Activated CD4-positive, alpha-beta memory T cell treated with anti-CD3 and anti-CD28 coated beads, Interleukin-2, amount 10 ng/mL, durations not matched to agents 7 days and 5 days (primary cell): ENCODE results near the gene TF. TPM values are rescaled to one million over a fixed set of nuclear protein-coding genes. Genes with fewer than 3 reads are reported as not detected.

ENCODE experiments used
- CTCF ChIA-PET: fragments of 350-600 bp; sonication (Branson Sonifier 250); formaldehyde crosslinking; loops from one replicate; lab custom pipeline; 2021; ENCODE audit warnings: antibody characterized with exemption, inconsistent platforms; lab: Charles Lee
- POLR2A ChIA-PET: fragments of 350-600 bp; sonication (Branson Sonifier 250); formaldehyde crosslinking; loops from one replicate; lab custom pipeline; 2021; ENCODE audit warnings: antibody characterized with exemption; lab: Charles Lee
- DNase-seq: peaks from one replicate; pipeline ENCODE4 v3.0.0-alpha.2; 2020
- H3K27ac Mint-ChIP-seq: one replicate; pipeline ENCODE4 v1.8.0; 2021; ENCODE audit warnings: mild to moderate bottlenecking, mixed read lengths
- H3K27me3 Mint-ChIP-seq: one replicate; pipeline ENCODE4 v1.8.0; 2021; ENCODE audit warnings: mixed read lengths
- H3K36me3 Mint-ChIP-seq: one replicate; pipeline ENCODE4 v1.8.0; 2021; ENCODE audit warnings: low read depth, mixed read lengths
- H3K4me1 Mint-ChIP-seq: one replicate; pipeline ENCODE4 v1.8.0; 2021; ENCODE audit warnings: mixed read lengths
- H3K4me3 Mint-ChIP-seq: one replicate; pipeline ENCODE4 v1.8.0; 2021; ENCODE audit warnings: mild to moderate bottlenecking, mixed read lengths
- H3K9me3 Mint-ChIP-seq: one replicate; pipeline ENCODE4 v1.8.0; 2021; ENCODE audit warnings: mixed read lengths
- total RNA-seq, 2 experiments: library from RNA; stranded (reverse); gene quantifications; one replicate each; pipeline ENCODE4 v1.2.3, GENCODE V29; 2021

TF gene
- total RNA-seq, 2 experiments from 2014 or later = 0.15 to 1.2 TPM

DNA sequence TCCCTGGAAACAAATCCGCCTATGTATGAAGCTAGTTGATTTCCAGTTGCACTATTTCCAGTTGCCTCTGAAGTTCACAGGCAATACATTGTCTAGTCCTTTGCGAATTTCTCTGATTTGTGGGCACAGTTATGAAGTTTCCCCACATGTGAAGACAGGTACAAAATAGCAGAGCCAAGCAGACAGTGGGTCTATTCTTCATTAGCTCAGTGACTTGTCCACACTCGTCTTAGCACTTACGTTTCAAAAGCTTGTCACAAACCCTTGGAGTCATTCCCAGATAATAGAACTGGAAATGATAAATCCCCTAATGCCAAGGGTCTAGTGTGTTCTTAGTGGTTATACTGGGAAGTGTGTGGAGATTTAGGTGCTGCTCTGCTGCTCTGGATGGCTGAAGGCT lies 73.9 kb downstream of the TF start:
- Mint-ChIP-seq H3K4me3 (no peak overlapping the region), H3K36me3 (peaks cover 69% of the 10 kb centered on the region), H3K4me1 (no peaks in the 10 kb centered on the region), H3K27ac (no peak overlapping the region), H3K27me3 (no peaks in the 10 kb centered on the region), H3K9me3 (no peaks in the 10 kb centered on the region)
- no peak for DNase-seq
- POLR2A ChIA-PET = no interaction called here
- CTCF ChIA-PET = interaction anchor here (0.6 to 1.5 kb wide), 3 partner anchors 108 to 1371 kb away, joined by 3 read pairs; no protein-coding TSS in a partner anchor

DNA sequence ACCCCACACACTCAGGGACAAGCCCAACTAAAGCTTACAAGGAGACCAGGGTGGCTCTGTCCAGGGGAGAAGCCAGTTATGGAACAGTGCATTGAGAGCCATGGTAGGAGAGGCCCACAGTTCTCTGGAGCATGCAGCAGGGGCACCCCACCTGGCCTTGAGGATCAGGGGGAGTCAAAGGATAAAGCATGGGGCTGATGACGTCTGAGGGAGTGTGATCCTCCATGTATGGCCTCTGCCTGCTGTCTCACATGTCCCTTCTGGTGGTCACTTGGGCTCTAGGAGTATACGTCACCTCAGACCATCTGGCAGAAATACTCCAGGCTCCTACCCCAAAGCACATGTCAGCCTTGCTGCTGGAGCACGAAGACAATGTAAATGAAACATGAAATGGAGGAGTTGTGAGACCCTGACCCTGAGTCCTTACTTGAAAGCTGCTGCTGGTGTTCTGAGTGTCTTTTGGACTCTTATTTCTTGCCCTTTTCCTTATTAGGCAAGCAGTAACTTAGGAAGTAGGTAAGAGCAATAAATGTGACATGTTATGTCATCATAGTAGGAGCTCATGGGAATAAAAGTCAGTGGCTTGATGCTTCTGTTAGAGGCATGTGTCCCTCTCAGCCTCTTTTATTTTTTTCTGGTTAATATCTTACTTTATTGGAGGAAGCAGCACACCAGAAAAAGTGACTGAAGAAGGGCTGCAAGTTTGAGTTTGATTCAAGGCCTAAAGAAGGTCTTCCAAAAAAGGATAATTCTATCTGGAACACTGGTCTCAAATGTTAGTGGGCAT lies 74.9 kb downstream of the TF start:
- CTCF ChIA-PET = interaction anchor here (1.5 kb wide), 1 partner anchor 108 kb away, joined by 3 read pairs; no protein-coding TSS in a partner anchor
- no peak for DNase-seq
- Mint-ChIP-seq H3K27ac (no peak overlapping the region), H3K36me3 (peaks cover 66% of the 10 kb centered on the region), H3K4me1 (no peaks in the 10 kb centered on the region), H3K4me3 (no peak overlapping the region), H3K27me3 (no peaks in the 10 kb centered on the region), H3K9me3 (no peaks in the 10 kb centered on the region)
- POLR2A ChIA-PET = no interaction called here

DNA sequence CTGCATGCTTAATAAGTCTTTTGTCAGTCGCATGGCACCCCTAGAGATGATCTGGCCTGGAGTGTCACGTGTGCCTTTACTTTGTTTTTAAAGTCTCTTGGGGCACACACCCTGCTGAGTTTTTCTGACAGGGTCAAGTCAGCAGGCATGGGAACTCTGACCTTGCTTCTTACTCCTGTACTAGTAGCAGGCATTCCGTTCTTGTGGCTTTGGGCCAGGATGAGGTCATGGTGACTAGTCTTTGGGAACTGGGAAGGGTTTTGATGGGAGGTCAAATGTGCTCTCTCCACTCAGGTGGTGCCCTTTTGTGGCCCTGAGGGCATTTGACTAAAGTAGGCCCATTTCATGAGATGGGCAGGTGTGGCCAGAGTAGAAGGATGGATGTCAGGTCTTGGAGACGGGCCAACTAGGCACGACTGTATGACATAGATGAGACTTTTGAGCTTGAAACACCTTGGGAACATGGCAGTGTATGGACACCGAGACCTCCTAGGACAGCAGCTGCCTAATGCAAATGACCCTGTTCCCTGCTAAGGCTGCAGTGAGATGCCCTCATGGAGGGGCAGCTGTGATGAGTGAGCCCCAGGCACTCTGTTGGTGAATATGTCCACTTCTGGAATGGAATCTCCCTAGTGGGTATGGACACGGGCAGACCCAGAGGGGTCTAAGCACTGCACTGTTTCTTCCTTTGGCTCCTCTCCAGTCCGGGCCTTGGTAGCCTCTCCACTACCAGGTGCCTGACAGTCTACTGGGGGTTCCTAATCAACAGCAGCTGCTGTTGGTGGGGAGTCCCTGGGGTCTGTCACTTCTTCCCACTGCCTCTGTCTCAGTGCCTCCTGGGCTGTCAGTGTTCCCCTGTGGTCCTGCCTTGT lies 75.8 kb downstream of the TF start:
- ChIA-PET CTCF (no interaction called here), POLR2A (no interaction called here)

DNA sequence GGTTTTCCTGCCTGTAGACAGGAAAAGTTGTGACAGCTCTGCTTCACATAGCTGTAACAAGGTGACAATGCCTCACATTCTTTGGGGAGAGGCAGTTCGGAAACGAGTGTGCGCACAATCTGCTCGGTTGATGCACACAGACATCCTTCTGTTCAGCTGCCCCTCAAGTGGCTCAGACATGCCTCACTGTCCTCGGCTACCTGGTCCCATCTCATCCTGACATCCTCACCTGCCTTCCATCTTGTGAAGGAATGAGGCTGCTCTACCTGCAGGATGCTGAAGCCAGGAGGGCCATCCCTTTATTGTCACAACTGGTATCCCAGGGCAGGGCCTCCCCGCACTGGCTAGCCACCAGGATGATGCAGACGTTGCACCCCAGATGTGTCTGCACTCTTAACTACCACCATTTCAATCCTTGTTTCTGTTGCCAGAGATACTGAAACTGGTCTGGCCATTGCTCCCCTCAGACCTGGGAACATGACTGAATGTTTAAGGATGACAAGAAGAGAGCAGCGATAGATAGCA lies 78.8 kb downstream of the TF start:
- no peaks in the 10 kb centered on the region for H3K9me3 Mint-ChIP-seq

More for the DNA sequence above, 75.8 kb downstream of the TF start:
- Mint-ChIP-seq H3K27me3 (no peaks in the 10 kb centered on the region), H3K4me3 (no peak overlapping the region), H3K4me1 (no peaks in the 10 kb centered on the region), H3K27ac (no peak overlapping the region), H3K36me3 (peaks cover 70% of the 10 kb centered on the region), H3K9me3 (no peaks in the 10 kb centered on the region)
- DNase-seq = no peak

DNA sequence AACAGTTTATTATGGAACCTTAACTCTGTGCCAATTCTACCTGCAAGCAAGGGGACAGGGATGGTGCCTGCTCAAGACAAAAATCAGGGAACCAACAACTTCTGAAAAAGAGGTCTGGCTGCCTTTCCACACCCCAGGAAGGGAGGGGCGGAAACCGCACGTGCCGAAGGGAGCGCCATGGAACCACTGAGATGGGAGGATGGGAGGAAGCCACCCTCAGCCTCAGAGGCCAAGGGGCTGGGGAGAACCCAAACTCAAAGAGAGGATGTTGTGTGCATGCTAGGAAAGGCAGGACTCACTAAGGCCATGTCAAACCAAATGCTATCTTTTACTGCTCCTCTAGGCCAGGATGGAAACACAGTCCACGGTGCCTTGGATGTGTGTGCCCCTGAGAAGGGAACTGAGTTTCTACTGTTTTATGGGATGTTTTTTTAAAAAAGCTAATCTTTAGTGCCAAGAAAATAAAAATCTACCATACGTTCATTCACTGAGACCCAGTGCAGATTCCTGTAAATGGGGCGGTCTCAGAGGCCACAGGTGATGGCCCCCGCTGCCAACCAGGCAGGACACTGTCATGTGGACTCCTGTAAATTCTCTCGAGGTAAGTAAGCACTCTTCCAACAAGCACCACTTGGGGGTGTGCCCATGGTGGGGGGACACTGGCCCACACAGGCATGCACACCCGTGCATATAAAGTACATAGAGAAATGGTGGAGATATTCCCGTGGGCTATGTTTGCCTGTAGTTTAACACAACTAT lies 80.0 kb downstream of the TF start:
- DNase-seq = no peak
- Mint-ChIP-seq H3K4me1 (no peaks in the 10 kb centered on the region), H3K4me3 (no peak overlapping the region), H3K27ac (no peak overlapping the region), H3K9me3 (no peaks in the 10 kb centered on the region), H3K27me3 (no peaks in the 10 kb centered on the region), H3K36me3 (peaks cover 39% of the 10 kb centered on the region)
- ChIA-PET CTCF (no interaction called here), POLR2A (no interaction called here)

More for the DNA sequence above, 78.8 kb downstream of the TF start:
- no peaks in the 10 kb centered on the region for H3K27me3 Mint-ChIP-seq
- POLR2A ChIA-PET = no interaction called here
- no peak overlapping the region for H3K27ac Mint-ChIP-seq
- no peak overlapping the region for H3K4me3 Mint-ChIP-seq
- H3K4me1 Mint-ChIP-seq = no peaks in the 10 kb centered on the region
- no peak for DNase-seq
- H3K36me3 Mint-ChIP-seq = peaks cover 50% of the 10 kb centered on the region
- CTCF ChIA-PET = no interaction called here

DNA sequence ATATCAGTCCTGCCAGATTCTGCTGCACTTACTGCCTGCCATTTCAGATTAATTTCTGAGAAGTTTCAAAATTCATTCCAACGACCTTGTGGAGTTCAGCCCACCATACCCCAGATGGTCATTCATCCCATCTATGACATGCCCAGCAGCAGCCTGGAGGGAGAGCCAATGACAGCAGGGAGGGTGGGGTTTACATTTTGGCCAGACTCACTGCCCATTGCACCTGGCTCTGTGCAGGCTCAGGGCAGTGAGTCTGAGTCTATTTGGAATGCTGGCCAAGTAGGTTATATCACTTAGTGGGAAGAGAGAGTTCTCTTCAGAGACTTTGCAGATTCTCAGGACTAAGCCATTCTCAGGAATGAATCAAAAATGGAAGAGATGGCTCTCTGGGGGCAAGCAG lies 80.9 kb downstream of the TF start:
- DNase-seq = no peak
- Mint-ChIP-seq H3K27ac (no peak overlapping the region), H3K9me3 (no peaks in the 10 kb centered on the region), H3K27me3 (no peaks in the 10 kb centered on the region), H3K4me3 (no peak overlapping the region), H3K4me1 (no peaks in the 10 kb centered on the region), H3K36me3 (peaks cover 33% of the 10 kb centered on the region)
- POLR2A ChIA-PET = no interaction called here
- CTCF ChIA-PET = no interaction called here

DNA sequence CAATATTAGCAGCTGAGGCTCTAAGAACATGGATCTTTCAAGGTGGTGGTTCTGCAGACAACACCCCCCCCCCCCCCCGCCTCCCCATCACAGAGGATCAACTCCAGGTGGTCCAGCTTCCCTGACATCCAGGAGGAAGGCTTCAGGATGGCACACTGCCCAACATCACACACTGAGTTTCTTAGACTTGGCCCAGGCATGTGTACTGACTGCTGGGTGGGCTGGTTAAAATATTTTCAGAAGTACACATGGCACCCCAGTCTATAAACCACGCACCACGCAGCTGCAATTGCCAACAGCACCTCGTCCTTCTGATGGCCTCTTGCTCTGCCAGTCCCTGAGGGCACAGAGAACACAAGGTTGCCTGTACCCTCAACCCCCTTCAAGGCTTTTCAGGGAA lies 81.5 kb downstream of the TF start:
- CTCF ChIA-PET = no interaction called here
- Mint-ChIP-seq H3K9me3 (no peaks in the 10 kb centered on the region), H3K4me3 (no peak overlapping the region), H3K36me3 (peaks cover 29% of the 10 kb centered on the region), H3K27ac (no peak overlapping the region), H3K4me1 (no peaks in the 10 kb centered on the region), H3K27me3 (no peaks in the 10 kb centered on the region)
- POLR2A ChIA-PET = no interaction called here
- DNase-seq = no peak

DNA sequence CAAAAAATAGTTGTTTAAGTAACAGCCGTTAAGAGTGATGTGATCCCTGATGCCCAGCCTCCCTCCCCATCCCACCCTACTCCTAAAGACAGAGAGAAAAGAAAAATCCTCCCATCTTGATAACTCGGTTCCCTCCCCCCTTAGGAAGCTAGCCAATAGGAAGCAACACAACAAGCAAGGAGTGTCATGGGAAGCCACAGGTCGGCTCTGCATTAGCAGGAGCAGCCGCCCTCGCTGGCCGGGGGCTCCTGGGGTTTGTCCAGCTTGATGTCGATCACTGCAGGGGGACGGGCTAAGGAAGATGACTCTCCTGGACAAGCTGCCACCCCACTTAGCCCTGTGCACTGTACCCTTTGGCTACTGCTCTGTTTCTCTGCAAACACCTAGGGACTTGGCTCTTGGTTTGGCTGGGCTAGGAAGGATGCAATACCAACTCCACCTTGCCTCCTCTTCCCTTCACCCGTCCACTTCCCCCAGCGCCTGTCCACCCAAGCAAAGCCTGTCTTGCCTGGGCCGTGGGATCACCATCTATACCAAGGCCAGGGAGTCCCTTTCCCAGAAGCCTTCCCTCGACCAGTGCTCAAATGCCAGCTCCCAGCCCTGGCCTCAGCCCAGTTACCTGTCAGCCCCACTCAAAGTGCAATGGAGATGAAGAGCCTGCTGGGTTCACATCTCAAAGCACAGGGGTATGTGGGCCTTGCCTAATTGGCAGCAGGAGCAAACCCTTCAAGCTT lies 82.5 kb downstream of the TF start:
- Mint-ChIP-seq H3K27me3 (no peaks in the 10 kb centered on the region), H3K9me3 (no peaks in the 10 kb centered on the region), H3K36me3 (peaks cover 19% of the 10 kb centered on the region), H3K27ac (no peak overlapping the region), H3K4me3 (no peak overlapping the region), H3K4me1 (no peaks in the 10 kb centered on the region)
- ChIA-PET POLR2A (no interaction called here), CTCF (no interaction called here)
- no peak for DNase-seq

DNA sequence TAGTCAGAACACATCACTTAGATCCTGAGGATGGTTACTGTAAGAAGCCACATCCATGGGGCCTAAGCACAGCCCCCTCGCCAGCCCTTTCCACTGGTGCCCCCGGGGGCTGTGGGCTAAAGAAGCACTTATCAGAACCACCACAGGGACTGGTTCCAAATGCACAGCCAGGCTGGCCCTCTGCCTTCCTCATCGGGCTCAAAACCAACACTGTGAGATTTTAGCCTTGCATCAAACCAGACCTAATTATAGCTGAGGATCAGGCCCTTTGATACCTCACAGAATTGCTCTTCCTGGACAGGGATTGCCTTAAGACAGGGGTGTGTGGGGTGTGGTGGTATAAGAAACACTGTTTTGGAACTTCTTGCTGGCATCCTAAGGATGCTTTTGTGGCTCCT lies 83.1 kb downstream of the TF start:
- no peak for DNase-seq
- Mint-ChIP-seq H3K27ac (no peak overlapping the region), H3K4me1 (no peaks in the 10 kb centered on the region), H3K4me3 (no peak overlapping the region), H3K27me3 (no peaks in the 10 kb centered on the region), H3K36me3 (peaks cover 14% of the 10 kb centered on the region), H3K9me3 (no peaks in the 10 kb centered on the region)
- ChIA-PET CTCF (no interaction called here), POLR2A (no interaction called here)

DNA sequence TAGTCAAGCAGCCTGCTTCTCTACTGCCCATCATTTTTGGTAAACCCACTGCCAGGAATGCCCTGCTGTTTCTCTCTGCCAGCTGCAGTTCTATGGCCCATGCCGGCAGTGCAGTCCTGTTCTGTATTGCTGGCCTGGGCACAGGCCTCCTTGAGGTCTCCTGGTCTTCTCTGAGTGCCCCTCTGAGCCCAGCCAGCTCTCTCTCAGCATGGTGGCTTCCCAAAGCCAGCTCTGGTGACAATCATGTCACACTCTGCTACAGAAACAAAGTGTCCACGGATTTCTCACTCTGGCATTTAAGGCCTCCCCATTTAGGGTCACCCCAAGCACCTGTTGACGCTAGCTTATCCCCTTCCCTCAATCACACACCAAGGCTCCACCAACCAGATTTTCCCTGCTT lies 83.9 kb downstream of the TF start:
- H3K4me1 Mint-ChIP-seq = no peaks in the 10 kb centered on the region
- no peaks in the 10 kb centered on the region for H3K27me3 Mint-ChIP-seq
- H3K36me3 Mint-ChIP-seq = peaks cover 12% of the 10 kb centered on the region
- POLR2A ChIA-PET = no interaction called here
- no peaks in the 10 kb centered on the region for H3K9me3 Mint-ChIP-seq
- no peak for DNase-seq
- H3K27ac Mint-ChIP-seq = no peak overlapping the region
- no peak overlapping the region for H3K4me3 Mint-ChIP-seq
- CTCF ChIA-PET = no interaction called here

DNA sequence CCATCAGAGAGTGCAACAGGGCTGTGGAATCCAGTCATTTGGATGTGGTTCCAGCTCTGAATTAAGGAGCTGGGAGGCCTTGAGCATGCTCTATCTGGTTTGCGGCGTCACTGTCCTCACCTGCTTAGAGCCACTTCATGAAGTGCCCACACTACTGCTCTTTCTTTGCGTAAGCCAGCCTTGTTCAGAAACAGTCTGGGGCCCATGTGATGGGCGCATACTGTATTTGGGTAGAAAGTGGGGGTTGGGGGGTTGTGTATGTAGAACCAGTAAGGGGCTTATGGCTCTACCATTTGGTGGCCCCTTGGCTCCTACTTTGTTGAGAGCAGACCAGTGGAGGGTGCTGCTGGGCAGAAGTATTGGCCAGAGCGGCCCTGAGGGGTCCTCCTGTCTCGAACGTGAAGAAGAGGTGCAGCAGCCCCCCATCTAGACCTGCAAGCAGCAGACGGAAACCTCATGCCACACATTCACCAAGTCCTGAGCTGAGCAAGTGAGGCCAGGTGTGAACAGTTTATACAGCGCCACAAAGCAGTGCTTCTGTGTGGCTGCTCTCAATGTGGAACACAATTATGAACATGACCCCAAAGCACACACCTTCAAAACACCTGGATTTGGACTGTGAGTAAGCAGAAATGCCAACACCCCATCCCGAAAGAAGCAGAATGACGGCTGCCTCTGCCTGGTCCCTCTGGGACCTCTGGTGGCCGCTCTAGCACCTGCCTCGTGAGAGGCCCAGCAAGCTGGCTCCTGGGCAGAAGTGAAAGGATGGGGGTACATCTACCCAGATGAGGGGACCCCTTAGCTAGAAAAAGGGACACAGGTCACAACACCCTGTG lies 86.0 kb downstream of the TF start:
- H3K4me1 Mint-ChIP-seq = no peaks in the 10 kb centered on the region
- CTCF ChIA-PET = no interaction called here
- DNase-seq = no peak
- no peak overlapping the region for H3K4me3 Mint-ChIP-seq
- H3K27me3 Mint-ChIP-seq = no peaks in the 10 kb centered on the region
- H3K36me3 Mint-ChIP-seq = no peaks in the 10 kb centered on the region
- no peak overlapping the region for H3K27ac Mint-ChIP-seq
- no peaks in the 10 kb centered on the region for H3K9me3 Mint-ChIP-seq
- POLR2A ChIA-PET = no interaction called here

DNA sequence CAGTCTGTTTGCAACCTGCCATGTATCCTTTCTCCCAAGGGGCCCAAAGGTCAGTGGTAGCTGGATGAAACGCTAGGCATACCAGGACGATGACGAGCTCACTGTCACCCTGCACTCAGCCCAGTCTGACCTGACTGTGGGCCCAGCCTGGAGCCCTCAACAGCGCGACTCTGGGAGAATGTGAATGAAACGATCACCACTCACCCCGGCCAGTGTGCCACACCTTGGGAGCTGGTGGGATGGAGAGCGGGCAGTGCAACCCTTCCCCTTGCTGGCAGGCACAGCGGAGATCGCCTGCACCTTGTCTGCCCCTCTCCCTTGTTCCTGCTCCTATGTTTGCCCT lies 86.6 kb downstream of the TF start:
- no peaks in the 10 kb centered on the region for H3K36me3 Mint-ChIP-seq
- H3K27ac Mint-ChIP-seq = no peak overlapping the region
- H3K4me1 Mint-ChIP-seq = no peaks in the 10 kb centered on the region
- CTCF ChIA-PET = no interaction called here
- POLR2A ChIA-PET = no interaction called here
- no peak overlapping the region for H3K4me3 Mint-ChIP-seq
- no peak for DNase-seq
- no peaks in the 10 kb centered on the region for H3K9me3 Mint-ChIP-seq
- no peaks in the 10 kb centered on the region for H3K27me3 Mint-ChIP-seq
